ENCODE measurements around the gene MEGF11. TPM values are rescaled to one million over a fixed set of nuclear protein-coding genes. Genes with fewer than 3 reads are reported as not detected.
"Not testable (repeated sequence)": the region's sequence is repeated elsewhere in the genome, so short reads cannot be mapped to it uniquely, and the experiment has no call there.

Gene MEGF11
- total RNA-seq, 2 donors from 2014 or later, result 0.05 TPM; not detected in 1

GRCh38 chr15:66245832-66246231 is 7.7 kb downstream of the MEGF11 start:
- intact Hi-C loops (cut with DNase I); DNase-seq (ENCODE audit: low spot score): not testable (repeated sequence)

DNA sequence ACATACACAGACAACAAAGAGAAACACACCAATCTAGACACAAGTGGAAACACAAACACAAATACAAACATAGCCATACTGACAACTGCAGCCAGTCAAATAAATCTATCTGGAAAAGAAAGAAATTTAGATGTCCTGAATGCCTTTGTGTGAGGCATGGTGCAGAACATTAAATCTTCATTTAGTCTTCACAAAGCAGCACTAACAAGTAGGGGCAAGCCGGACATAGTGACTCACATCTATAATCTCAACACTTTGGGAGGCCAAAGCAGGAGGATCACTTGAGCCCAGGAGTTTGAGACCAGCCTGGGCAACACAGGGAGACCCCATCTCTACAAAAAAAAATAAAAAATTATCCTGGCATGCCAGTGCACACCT is 11.7 kb downstream of the MEGF11 start:
- intact Hi-C loops (cut with DNase I), result no loop called here
- no peak for DNase-seq (ENCODE audit: low spot score)

DNA sequence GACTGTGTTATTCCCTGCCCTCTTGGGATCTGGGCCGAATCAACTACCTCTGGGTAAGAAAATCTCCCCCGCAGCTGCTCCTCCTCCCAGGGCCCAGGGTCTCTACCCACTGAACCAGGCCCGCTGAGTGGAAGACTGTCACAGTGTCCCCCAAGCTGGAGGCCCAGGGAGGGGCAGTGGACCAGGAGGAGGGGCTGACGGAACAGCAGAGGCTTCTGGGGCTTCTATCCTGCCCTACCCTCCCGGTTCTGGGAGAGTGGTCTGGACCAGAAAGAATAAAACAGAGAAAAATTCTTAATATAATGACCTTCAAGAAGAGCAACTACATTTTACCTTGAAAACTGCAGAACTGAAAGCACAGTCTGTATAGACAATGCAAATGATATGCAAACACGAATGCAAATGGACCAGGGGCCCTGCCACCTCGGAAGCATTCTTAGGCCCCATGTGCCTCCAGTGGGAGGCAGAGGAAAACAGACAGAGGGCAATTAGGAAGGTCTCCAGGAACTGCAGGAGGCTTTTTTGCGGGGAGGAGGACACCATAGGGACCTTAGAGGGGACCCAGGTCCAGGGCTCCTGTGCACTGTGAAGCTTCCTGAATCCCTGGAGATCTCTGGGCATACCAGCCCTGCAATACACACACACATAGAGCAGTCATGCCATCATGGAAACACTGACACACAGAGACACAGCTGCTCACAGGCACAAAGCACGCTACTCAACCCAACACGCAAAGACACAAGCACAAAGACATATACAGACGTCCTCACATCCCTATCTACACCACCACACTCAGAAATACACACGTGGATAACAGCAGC is 12.3 kb downstream of the MEGF11 start:
- DNase-seq (ENCODE audit: low spot score), result no peak
- intact Hi-C loops (cut with DNase I), result no loop called here

GRCh38 chr15:66240240-66240794 is 13.2 kb downstream of the MEGF11 start:
- intact Hi-C loops (cut with DNase I), result no loop called here
- DNase-seq (ENCODE audit: low spot score), result no peak

DNA sequence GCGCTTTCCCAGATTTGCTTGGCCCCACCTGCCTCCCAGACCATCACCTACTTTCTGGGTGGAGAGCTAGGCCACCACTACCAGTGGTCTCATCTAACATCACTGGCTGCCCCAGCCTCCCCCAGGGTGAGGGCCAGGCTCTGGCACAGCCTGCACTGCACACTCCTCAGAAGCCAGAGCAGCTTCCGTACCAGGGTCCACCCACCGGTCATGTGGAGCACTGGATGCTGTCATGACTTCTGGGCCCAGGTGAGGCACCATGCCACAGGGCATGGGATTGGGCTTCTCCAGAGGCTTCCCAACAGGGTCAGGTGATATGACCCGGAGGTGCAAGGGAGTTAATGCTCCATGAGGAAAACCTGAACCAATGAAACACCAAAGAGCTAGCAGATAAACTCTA is 14.0 kb downstream of the MEGF11 start:
- DNase-seq (ENCODE audit: low spot score), result no peak
- intact Hi-C loops (cut with DNase I), result no loop called here

- intact Hi-C loops (cut with DNase I), result no loop called here
- DNase-seq (ENCODE audit: low spot score), result no peak
Measured at GRCh38 chr15:66238318-66238717, 15.2 kb downstream of the MEGF11 start.

- intact Hi-C loops (cut with DNase I), result no loop called here
Measured at GRCh38 chr15:66237513-66238235, 15.9 kb downstream of the MEGF11 start.

GRCh38 chr15:66236806-66237375 is 16.7 kb downstream of the MEGF11 start:
- intact Hi-C loops (cut with DNase I), result no loop called here

More at GRCh38 chr15:66237513-66238235, 15.9 kb downstream of the MEGF11 start:
- peak; percentile 75 for DNase-seq (ENCODE audit: low spot score)

DNA sequence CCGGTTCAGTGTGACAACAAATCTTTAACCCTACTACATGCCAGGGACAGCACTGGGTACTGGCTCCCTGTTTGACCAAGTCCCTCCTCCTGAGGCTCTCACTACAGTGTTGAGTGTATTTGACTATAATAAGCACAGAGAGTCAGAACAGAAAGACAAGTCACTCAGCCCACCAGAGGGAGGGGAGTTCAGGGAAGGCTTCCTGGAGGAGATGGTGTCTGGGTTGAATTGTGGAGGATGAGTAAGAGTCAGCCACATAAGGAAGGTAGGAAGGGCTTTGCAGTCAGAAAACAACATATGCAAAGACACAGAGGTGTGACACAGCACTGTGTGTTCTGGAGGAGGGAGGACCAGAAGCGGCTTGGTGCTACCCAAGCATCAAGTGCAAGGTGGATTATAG is 17.7 kb downstream of the MEGF11 start:
- intact Hi-C loops (cut with DNase I), result no loop called here
- peak; percentile 17 for DNase-seq (ENCODE audit: low spot score)

More at GRCh38 chr15:66236806-66237375, 16.7 kb downstream of the MEGF11 start:
- DNase-seq (ENCODE audit: low spot score), result peak; percentile 71

- intact Hi-C loops (cut with DNase I), result no loop called here
- peak; percentile 40 for DNase-seq (ENCODE audit: low spot score)
Measured at GRCh38 chr15:66234798-66235197, 18.8 kb downstream of the MEGF11 start.

DNA sequence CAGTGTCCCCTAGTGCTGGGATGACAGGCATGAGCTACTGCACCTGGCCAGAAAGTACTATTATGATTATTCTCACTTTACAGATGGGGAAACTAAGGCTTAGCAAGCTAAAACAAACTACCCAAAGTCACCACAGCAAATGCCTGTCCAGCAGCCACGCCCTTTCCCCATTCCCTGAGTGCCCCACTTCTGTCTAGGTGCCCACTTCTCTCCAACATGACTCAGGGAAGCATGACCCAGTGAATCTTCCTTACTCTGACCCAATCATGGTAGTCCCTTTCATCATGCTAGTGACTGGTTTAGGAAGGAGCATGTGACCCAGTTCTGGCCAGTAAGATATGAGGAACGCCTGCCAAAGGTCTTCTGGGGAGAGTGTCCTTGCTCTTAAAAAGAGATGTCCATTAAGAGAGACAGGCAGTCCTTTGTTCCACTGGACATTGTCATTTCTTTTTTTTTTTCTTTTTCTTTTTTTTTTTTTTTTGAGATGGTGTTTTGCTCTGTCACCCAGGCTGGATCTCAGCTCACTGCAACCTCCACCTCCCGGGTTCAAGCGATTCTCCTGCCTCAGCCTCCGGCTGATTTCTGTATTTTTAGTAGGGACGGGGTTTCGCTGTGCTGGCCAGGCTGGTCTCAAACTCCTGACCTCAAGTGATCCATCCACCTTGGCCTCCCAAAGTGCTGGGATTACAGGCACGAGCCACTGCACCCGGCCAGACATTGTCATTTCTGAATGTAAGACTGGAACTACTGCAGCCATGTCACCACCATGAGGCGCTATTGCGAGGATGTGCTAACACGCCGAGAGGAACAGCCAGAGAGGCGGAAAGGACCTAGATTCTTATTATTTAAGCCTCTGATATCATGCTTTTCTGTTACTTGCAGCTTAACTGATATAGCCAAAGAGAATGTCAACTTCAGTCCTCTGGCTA is 19.8 kb downstream of the MEGF11 start:
- intact Hi-C loops (cut with DNase I), result no loop called here
- peak; percentile 31 for DNase-seq (ENCODE audit: low spot score)

DNA sequence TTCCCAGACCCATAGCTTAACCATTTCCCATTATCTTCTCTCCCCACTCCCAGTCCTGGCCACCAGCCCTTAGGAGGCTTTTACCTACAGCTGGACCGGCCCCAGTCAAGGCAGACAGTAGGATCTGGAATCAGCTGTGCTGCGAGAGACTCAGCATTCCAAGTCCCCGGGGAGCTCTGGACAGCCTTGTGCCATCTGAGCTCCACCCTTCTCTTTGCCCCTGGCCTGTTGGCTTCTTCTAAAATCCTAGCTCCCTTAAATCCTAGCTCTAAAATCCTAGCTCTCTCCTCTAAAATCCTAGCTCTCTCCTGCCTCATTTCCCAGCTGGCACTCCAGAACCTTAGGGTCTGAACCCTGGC is 21.3 kb downstream of the MEGF11 start:
- intact Hi-C loops (cut with DNase I), result no loop called here
- no peak for DNase-seq (ENCODE audit: low spot score)

DNA sequence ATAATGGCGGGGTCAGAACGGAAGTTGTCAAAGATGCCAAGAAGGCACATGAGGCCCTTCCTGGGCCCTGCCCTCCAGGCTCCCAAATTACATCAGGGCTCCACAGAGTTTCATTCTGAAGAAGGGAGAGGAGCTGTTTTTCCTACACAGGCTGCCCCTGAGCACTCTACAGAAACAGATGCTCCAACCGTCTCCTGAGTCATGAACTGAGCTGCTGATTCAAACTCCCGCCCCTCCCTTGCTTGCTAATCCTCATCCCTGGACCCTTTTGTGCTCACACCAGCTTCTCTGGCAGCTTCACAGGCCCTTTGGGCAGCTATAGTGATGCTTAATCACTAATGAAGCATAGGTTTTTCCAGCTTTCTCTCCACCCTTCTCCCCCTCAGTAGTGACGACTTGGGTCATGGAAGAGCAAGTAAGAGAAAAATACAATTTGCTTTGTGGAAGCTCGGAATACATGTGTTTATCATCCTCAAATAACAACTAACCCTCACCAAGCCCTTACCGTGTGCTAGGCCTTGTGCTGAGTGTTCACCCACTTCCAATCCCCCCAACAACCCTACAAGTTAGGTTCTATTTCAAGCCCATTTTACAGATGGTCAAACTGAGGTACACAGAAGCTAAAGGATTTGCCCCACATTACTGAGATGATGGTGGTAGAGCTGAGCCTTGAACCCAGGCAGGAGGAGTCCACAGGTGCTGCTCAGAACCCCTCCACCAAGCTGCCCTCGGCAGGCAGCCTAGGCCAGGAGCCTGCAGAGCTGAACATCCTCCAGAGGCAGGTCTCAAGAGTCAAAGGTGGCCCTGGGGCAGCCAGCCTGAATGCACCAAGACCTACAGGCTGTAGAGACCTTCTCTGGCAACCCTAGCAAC is 21.9 kb downstream of the MEGF11 start:
- intact Hi-C loops (cut with DNase I), result no loop called here
- peak; percentile 40 for DNase-seq (ENCODE audit: low spot score)

DNA sequence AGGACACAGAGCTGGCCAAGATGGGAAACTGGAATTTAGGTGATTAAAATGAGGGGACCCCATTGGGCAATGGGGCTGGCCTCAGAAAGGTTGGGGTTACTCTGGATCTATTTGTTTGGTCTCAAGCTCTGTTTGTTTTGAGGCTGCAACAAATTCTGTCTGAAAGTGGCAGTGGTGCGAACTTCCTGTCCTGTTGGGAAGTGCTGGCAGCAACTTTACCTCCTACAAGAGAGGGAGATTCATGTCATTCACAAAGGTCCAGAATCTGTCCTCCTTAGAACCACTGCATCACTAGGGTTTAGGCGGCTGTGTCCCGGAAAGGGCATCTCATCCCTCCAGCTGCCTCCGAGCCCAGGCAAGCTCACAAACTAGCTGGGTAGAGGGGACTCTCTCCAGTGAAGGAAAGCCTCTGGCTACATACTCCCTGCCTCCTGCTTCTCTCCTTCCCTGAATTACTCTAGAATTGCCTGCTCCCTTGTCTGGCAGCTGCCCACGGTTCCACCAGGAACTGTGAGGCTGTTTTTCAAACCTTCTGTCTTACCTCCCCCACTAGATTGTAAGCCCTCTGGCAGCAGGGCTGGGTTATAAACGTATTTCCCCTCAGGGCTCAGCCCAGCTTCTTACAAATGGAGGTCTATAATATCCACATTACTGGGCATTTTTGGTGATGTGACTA is 23.6 kb downstream of the MEGF11 start:
- intact Hi-C loops (cut with DNase I), result no loop called here
- peak; percentile 20 for DNase-seq (ENCODE audit: low spot score)

DNA sequence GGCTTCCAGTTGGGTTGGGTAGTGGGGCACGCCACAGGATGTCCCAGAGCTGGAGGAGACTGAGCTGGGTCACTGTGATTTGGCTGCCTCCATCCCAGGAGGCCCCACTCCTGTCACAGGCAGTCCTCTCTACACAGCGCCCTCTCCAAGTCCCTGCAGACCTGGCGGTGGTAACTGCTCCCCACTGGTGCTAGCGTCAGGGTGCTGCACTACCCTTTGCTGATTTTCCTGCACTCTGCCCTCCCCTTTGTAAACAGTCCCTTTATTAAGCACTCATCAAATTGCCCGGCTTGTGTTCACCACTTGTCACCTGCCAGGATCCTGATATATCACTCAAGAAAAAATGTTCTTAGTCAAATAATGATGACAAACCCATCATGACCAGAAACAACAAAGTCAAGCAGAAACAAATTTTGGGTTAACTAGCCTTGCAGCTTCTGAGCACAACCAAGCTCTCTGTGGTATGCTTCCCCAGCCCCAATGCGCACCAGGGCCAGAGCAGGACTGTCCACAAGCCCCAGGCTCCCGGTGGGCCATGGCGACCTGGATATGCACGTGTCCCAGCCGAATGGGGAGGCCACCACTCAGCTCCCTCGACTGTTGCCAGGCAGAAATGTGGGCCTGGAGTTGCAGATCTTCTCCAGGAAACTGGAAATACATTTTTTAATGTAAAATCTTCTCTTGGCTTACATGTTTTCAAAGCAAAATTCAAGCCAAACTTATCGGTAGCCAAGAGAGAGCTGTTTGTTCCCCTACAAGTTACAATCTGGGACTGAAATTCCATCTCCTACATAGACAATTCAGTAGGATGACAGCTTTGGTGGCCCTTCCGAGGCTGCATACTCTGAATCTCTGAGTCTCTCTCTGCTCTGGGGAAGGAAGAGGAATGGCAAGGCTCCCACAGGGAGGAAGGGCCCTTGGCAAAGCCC is 24.5 kb downstream of the MEGF11 start:
- peak; percentile 28 for DNase-seq (ENCODE audit: low spot score)
- intact Hi-C loops (cut with DNase I), result no loop called here

DNA sequence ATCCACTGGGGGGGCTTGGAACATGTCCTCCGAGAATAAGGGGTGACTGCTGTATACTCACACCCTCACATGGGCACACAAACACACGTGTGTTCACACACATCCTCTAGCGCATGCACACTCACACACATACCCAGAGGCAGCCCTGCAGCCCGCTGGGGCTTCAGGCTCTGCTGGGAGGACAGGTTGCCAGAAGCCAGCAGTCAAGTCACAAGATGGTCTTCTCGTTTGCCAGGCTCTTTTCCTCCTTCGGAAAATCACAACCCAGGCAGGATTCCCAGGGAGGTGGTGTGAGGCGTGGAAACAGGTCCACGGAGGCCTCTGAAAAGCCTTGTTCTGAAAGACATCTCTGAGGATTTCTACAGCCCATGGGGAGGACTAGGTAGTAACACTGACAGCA is 26.8 kb downstream of the MEGF11 start:
- DNase-seq (ENCODE audit: low spot score), result peak; percentile 47
- intact Hi-C loops (cut with DNase I), result no loop called here
